CD4-positive, alpha-beta T cell treated with Interleukin-17A for 1 hour (primary cell): Measurements from ENCODE around the gene MTERF2.

Experiments
- DNase-seq: peaks from one replicate; pipeline ENCODE4 v3.0.0-alpha.2; 2020

MTERF2 gene

GRCh38 chr12:106950591-106950990 lies 36.4 kb downstream of the MTERF2 start:
- no peak for DNase-seq

DNA sequence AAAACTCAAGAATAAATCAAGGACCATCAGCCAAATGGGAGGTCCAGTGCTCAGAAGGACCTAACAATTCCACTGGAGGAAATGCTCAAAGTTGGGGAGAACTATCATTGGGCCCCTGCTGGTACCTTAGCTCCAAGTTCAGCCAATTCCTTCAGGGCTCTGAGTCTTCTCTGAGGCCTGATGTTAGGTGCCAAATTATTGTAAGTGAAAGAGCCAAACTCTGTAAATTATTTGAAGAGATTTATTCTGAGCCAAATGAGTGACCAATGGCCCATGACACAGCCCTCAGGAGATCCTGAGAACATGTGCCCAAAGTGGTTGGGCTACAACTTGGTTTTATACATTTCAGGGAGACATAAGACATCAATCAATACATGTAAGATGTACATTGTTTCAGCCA lies 39.5 kb downstream of the MTERF2 start:
- no peak for DNase-seq

DNA sequence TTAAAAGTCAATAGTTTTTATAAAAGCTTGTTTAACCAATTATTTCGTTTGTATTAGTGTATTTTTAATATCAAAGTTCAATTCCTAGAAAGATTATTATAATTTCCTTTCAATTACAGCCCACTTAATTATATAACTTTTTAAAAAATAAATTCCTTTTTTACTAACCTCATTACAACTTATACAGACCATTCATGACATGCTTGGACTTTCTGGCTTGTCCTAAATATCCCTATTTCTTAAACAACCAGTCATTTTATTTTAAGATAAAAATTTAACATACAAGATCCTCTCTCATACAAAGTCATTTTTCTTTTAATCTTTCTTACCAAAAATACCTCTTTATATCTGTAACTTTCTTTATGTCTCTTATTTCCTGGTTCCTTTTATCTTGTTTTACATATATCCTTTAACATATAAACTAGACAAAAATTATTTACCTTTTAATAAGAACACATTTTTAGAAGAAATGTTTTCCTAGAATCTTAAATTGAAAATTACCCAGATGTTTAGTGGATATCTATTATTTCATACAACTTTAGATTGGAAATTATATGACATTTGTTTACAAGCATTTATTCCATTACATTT lies 41.6 kb downstream of the MTERF2 start:
- no peak for DNase-seq

- no peak for DNase-seq
Measured at GRCh38 chr12:106942775-106943174, 44.2 kb downstream of the MTERF2 start.

- DNase-seq: no peak
Measured at GRCh38 chr12:106941481-106942156, 45.3 kb downstream of the MTERF2 start.

DNA sequence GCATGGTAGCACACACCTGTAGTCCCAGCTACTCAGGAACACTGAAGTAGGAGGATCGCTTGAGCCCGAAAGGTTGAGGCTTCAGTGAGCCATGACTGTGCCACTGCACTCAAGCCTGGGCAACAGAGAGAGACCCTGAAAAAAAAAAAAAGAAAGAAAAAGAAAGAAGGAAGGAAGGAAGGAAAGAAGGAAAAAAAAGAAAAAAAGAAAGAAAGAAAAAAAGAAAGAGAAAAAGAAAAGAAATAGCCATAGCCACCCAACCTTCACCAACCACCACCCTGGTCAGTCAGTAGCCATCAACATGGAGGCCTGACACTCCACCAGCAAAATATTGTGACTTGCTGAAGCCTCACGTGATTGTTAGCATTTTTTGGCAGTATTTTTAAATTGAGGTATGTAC lies 52.7 kb downstream of the MTERF2 start:
- DNase-seq: no peak
